GM21576 (cell line): Measurements from ENCODE around the gene RGS8.

ENCODE experiments used
- ATAC-seq: cut with Tn5 transposase; IDR thresholded peaks from one replicate; pipeline ENCODE4 v1.9.1; 2021; ENCODE audit warnings: mild to moderate bottlenecking, moderate library complexity; ENCODE audit not compliant: unreplicated experiment

Gene RGS8

GRCh38 chr1:182643699-182644098 lies 40.7 kb downstream of the RGS8 start:
- ATAC-seq, result no peak

DNA sequence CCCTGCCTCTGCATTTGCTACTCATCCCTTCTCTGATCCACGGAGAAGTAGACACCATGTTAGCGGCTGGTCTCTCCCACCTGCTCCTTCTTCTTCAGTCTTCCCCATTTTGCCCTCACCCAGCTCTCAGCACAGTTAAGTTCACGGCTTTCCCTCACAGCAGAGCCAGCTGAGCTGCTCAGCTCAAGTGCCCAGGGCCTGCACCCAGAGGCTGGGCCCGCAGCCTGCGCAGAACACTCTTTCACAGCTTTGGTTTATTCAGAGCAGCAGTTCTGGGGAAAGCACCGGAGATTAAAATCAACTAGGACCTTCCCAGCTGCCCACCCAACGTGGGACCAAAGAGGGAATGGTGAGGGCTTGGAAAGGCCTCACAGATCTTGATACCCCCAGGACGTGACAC lies 41.9 kb downstream of the RGS8 start:
- ATAC-seq, result no peak

GRCh38 chr1:182641561-182641960 lies 42.8 kb downstream of the RGS8 start:
- no peak for ATAC-seq

DNA sequence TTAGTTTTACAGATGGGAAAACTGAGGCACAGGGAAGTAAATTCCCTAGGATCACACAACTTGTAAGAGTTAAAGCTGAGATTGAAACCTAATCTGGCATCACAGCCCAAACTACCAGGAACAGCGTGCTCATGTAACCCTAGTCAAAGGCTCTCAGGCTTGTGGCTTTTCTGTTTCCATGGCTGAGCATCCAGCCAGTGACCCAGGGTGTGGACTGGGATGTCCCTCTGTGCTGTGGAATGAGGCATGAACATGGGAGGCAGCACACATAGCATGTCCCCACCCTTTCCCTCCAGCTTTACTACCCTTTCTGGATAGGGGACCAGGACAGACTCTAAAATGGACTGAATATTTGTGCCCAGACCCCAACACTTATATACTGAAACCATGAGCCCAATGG lies 45.1 kb downstream of the RGS8 start:
- no peak for ATAC-seq

DNA sequence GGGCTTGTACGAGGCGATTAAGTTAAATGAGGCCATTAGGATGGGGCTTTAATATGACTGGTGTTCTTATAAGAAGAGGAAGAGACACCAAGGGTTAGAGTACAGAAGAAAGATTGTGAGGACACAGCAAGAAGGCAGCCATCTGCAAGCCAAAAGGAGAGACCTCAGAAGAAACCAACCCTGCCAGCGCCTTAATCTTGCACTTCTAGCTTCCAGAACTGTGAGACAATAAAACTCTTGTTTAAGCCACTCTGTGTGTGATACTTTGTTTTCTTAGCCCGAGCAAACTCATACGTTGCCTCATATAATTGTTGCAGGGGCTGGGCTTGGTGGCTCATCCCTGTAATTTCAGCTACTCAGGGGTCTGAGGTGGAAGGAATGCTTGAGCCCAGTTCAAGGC lies 46.6 kb downstream of the RGS8 start:
- no peak for ATAC-seq

GRCh38 chr1:182635871-182636270 lies 48.5 kb downstream of the RGS8 start:
- no peak for ATAC-seq
